ENCODE data around the gene PDZRN4.

Gene PDZRN4

DNA sequence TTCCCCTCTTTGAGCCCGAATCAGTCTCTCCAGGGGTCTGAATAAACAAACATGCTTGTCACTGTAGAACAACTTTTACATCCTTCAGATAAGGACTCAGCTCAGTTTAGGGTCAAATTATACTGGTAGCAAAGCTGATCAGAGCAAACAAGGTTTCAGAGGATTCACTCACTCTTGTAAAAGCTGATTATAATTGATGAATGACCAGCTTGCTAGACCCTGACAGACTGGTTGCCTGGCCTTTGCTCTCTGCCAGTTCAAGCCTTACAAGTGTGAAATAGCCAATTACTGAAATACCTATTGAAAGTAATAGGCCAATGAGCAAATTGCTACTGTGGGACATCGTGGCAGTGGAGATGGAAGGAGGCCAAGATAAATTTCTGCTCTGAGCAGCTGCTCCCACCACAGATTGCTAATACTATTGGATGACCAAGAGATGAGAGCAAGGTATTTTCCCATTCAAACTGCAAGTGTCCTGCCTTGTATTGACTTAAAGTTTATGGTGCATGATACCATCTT lies 177.6 kb downstream of the PDZRN4 start:
- DNase-seq = peak in 1 of 2 experiments; percentile 5

DNA sequence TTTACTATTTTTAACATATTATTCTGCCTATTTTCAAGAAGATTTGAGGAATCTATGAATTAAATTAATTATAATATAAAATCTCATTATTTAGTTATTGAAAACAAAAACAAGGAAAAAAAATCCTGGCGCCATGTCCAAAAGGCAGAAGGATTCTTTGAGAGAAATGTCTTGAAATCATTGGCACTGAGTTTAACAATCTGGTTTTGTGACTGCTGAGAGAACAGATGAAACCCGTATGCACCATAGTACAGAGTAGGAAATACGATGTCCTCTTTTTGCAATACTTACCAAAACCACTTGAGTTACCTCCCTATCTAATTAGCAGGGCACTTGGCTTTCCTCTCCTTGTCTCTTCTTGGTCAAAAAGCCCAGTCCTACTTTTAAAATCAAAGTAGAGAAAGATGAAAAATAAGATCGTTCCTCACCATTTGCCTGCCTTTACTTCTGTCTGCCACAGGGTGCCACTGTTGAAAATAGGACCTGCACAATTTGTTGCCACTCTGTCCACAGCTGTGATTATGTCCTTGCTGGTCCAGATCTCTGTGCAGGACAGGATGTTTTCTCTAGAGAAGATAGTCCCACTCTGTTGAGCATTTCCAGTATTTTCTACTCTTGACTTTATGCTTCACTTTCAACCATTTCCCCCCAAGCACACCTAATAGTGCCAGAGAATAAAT lies 179.7 kb downstream of the PDZRN4 start:
- DNase-seq = peak in 1 of 2 experiments; percentile 1

DNA sequence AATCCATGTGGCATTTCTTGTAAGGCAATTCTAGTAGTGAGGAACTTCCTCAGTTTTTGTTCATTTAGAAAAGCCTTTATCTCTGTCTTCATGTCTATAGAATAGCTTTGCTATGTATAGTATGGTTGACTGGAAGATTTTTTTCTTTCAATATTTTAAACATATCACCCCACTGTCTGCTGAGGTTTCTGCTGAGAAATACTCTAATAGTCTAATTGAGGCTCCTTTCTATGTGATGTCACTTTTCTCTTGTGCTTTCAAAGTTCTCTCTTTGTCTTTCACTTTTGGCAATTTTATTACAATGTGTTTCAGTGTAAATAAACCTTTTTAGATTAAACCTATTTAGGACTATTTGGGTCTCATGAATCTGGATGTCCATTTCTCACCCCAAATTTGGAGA lies 192.8 kb downstream of the PDZRN4 start:
- no peak for DNase-seq

DNA sequence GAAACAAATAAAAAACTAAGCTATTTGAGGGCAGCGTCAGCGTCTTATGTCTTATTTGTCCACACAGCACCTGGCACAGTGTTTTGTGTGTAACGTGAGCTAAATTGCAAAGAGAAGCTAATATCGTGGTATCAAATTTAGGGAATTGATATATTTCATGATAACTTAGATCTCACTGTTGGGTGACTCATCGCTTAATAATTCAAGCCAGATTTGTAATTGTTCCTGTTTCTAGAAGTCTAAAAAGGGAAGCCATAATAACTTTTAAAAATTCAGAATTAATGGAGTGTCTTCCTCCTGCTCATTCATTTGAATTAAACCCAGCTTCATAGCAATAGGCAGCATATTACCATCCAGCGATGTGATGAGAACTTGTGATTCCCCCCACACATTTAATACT lies 214.7 kb downstream of the PDZRN4 start:
- no peak for DNase-seq

DNA sequence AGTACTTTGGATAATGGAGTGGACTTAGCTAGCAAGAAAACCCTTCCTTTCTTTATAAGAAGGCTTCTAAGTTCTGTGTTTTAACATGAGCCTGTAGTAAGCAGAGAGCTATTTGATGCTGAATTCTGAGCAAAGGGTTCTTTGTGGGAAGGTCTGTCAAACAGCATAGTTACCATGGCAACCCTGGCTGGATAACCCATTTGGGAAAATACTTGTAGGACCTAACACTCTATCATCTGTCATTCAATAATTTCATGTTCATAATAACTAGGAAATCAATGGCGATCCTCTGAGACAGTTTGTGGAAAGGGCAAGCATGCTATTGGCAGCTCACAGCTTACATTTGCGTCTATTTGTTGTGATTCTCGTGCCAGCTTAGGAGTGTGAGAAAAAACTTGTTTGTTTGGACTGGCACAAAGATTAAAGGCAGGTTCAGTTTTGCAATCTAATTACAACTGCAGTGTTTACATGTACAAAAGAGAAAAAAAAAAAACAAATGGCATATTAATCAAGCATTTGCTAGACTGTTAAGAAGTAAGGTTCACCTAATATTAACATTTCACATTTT lies 219.2 kb downstream of the PDZRN4 start:
- DNase-seq = peak in 1 of 2 experiments; percentile 40

DNA sequence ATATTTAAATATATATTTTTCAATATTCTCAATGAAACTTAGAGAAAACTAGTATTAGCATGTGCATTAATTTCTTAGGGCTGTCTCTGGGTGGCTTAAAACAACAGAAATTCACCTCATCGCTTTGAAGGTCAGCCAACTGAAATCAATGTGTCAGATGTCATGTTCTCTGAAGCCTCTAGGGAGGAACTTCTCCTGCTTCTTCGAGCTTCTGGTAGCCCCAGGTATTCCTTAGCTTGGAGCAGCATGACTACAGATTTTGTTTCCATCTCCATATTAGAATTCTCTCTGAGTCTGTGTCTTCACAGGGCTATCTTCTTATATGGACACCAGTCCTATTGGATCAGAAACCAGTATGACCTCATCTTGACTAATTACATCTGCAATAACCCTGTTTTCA lies 221.5 kb downstream of the PDZRN4 start:
- DNase-seq = no peak

DNA sequence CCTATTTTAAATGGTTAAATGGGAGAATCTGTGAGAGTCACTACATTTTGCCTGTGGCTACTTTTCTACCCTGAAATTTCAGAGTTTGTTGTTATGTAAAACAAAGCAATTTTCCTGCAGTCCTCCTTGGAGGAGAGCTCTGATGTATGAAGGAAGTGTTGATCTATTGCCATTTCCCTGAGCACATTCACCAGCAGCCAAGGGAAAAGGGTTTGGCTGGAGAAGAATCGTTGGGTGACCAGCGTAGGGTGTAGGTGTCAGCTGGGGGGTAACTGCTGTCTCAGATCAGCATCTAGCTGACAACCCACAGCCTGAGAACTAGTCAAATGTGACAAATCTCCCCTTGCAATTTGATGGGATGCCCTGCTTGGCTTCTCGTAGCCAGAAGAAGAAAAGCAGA lies 230.5 kb downstream of the PDZRN4 start:
- DNase-seq = no peak

DNA sequence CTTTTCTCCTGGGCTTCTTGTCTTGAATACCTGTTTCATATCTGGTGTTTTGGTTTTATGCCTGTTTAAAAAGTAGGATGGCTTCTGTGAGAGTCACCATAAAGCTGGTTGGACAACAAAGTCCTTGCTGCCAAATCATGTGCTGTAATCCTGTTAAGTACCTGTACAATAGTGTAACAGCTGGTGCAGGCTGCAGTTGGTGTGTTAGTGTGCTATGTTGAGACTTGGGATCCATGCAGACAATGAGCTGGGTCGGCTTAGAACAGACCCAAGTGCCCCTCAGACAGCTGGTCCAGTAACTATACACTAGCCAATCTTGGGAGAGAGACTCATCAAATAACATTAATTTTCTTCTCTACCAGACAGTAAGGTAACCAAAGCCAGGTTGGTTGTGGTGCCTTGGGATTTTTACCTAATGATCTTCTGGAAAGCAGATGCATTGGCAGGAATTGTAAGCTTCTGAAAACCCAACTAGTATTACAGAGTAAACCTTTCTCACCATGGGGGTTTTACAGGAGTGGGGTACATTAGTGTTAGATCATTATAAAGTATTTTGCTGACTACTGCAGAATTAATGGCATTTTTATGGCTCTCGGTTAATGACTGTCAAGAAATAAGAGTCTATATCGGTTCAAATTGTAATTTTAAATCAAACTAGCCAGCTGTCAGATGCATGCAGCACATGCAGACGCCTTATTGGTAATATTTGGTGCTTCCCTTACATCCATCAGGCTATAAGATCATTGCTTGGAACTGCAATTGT lies 231.2 kb downstream of the PDZRN4 start:
- DNase-seq = peak in 1 of 2 experiments; percentile 27

DNA sequence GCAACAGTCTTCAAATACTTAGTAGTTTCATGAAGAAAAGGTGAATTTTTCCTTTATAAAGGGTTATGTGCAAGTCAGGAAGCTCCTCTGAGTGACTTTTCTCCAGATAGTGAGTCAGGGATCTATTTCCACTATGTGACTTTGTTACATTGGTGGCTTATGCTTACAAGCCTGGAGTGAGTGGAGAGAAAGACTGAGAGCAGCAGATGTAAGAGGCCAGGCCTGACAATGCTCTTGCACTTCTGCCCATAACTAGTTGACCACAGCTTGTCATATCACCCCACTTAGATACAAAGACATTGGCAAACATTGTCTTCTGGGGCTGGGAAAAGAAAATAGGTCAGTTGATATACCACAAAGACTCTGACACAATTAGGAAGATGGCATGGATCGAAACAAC lies 236.5 kb downstream of the PDZRN4 start:
- DNase-seq = no peak

DNA sequence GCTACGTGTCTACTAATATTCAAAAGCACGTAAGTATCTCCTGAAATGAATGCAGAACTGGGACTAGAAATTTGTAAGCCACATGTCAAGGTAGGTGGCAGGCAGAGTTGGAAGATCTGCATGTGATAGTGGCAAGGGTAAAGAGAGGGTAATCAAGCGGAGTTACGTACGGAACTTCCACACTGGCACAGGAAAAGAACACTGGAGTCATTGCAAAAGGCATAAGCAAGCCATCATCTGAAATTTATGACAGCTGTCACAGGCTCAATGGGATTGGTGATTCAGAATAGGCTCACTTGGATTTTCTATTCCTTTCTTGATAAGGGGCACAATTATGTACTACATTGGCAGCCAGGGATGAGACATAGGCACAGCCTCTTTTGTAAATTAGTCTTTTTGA lies 245.3 kb downstream of the PDZRN4 start:
- no peak for DNase-seq

DNA sequence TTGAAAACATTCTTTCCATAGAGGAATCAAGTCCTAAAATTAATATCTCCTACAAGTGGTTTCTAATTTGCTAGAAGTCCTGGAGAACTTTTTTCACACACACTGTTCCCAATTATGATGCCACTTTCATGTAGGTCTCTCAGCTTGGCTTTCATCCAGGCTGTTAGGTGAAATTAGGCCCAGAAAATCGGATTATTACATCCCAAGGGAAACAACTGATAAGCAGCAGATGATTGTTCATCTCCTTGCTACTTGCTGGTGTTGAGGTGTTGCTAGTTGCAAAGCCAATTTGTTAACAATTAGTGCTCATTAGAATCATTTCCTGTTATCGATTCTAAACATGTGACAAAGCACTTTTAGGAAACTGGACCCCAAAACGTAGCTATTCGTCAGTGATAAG lies 248.0 kb downstream of the PDZRN4 start:
- DNase-seq = no peak

DNA sequence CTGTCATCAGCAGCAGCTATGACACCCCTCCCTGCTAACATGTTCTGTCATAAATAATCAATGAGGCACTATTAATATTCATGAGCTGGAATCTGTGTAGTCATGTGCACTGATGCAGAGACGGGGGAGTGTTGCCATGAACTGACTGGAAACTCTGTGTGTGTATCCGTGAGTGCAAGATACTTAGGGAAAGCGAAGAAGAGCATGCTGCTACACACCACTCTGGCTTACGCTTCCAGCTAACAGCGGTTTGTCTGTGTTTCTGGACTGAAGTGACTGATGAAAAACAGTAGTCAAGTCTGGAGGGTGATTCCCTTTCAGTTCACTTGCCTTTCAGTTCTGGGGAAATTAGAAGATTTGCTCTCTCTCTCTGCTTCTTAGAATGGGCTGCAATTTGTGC lies 249.4 kb downstream of the PDZRN4 start:
- peak in 1 of 2 experiments; percentile 24 for DNase-seq

DNA sequence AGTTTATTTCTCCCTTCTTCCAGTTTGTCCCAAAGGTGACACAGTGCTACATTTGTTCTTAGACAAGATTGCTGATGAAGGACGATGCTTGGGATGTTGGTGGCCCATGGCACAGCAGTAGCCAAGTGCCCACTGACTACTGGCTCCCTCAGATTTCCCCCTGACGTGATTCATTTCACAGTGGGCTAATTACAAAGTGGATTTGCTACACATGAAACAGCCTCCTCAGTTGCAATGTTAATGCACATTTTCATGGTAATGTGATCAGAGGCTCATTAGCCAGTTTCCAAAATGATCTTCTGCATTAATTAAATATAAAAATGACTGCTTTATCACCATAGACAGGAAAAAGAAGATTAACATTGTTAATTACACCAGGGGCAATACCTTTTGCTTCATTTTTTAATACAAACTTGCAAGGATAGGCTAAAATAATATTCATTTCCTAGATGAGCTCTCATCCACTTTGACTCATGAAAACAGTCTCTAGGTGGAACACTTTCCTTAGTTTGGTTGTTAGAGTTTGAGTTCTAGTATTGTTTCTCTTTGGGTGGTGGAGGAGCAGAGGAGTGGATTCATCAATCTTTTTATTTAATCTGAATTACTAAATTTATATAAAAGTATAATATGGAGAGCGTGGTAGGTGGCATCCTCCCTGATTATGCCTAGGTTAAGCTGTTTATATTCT lies 250.9 kb downstream of the PDZRN4 start:
- no peak for DNase-seq

DNA sequence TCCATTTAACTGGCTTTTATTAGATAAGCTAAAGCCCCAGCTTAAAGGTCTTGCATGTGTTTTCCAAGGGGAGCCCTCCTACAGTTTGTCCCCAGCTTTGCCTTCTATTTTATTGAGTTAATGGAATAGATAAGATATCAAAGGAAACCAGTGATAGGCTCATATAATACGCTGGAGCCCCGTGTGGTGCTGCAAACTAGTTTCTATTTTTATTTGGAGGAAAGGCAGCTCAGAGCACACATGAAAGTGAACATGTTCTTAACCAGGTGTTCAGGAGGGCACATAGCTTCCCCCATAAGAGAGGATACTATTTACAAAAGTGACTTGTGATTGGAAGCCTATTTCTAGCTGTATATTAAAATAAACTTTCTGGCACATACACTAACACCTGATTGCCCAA lies 251.7 kb downstream of the PDZRN4 start:
- DNase-seq = no peak

DNA sequence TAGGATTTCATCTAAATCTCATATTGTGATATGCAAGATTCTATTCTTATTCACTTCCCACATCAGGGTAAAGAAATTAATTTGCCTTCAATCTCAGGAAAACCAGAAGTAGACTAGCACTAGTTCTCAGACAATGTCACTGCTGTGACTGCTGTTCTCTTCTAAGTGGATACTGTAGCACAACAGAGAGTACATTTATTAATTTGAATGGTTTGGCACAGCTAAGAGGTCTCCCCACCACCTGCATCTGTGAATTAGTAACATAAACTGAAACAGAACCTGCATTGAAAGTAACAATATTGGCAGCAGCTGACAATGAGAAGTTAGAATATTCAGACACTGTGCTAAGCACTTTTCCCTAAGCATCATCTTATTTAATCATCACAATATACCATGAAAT lies 253.1 kb downstream of the PDZRN4 start:
- DNase-seq = no peak

DNA sequence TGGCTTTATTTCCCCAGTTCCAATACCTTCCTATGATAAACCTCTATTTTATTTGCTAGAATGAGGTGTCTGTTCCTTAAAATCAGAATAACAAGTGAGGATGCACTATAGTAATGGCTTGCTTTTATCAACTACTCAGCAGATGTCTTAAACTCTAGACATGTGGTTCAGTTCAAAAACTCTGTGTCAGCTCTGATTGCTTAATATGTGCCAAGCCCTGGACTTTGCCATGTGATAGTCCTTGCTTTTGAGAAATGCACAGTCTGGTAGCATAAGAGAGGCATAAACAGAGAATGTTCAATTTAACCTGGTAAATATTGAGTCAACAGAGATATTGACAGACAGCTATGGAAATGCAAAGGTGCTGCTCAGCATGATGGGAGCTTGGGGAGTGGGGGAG lies 254.8 kb downstream of the PDZRN4 start:
- no peak for DNase-seq

DNA sequence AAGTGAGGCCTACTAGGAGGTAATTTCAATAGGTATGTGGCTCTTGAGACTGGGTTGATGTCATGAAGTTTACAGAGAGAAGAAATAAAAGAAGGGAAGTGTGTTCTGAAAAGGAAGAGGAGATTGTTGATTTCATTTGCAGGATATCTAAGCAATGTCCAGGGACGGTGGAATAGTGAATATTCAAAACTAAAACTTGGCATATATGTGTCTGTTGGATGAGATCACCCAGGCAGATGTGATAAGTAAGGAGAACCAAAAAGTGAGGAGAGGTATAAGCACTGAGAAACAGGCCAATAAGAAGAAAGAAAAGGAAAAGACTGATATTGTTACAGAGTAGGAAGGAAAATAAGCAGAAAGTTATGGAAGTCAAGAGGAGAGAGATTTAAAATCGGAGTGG lies 255.6 kb downstream of the PDZRN4 start:
- no peak for DNase-seq

DNA sequence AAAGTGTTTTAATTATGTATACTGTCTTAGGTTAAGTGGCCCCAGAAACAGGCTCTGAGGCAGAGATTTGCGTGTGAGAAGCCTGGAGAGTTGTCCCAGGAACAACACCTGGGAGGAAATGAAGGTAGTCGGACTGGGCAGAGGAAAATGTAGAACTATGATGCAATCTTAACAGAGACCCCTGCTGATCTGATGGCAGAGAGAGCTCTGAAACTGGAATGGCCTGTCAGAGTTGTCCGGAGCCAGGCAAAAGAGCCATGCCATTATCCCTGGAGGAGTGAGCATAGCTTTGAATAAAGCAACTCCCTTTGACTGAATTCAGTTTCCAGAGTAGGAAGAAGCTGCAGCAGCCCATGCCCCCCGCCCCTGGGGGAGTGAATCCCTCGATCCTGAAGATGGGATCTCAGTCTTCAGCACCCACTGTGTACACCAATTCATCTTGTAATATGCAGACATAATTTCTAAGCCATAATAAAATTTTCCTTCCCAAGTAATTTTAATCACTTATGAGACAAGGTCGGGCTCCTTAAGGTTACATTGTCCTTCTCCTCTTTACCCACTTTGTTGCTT lies 264.8 kb downstream of the PDZRN4 start:
- DNase-seq = no peak

DNA sequence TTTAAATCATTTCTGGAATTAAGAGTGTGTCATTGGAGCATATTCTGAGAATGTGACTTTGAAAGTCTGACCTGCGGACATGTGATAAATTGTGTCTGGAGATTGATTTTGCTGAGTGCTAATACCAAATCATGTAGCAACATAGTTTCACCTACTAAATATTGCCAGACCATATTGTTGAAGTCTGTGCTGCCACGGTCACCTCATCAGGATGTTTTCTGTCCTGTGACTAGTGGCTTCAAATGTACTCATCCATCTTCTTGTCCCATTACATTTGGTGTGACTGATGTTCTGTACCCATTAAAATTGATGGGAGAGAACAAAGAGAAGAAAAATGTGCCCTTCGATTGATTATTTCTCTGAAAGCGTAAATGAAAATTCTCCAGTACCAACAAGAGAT lies 265.3 kb downstream of the PDZRN4 start:
- no peak for DNase-seq

DNA sequence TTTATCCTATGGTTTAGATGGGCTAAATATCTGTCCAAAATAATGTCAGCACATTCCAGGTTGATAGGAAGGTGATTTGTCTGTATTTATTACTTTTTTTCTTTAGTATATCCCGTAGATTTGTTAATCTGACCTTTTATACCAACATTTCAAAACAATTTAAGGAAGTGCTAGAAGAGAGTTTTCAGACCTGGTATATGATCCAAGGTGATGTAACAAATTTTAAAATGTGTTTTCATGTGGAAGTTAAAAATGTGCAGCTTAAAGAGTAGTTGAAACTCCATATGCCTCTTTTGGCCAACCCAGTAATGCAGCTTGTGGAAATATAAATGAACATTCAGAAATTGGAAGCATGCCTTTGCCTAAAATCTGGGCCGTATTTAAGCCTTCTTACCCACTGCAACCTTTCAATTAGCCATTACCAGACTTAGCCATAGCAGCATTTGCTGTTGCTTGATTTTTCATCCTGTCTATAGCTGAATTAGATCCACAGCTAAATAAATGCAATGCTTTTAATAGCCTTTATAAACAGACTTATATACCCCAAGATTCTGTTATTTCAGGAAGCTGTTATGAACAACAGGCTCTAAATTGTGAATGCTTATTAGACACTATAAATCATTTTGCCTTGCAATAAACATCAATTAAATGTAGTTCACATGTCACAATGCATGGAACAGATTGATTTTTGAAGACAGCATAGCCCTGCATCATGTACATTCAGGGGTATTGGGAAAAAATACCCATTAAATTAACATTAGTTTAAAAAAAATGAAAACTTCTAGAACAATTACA lies 271.2 kb downstream of the PDZRN4 start:
- peak in 1 of 2 experiments; percentile 70 for DNase-seq

DNA sequence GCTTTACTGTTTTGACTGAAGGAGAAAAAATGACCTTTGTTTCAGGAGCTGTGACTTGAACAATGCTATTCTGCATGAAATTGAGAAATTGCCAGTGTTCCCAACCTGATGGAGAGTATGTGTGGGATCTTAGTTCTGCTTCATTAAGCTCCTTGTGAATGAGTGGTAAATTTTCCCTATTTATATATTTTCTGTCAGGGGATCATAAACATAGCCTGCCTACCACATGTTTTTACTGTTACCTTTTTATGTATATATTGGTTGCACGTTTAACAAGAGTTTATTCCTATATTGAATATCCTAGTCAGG lies 271.7 kb downstream of the PDZRN4 start:
- no peak for DNase-seq

DNA sequence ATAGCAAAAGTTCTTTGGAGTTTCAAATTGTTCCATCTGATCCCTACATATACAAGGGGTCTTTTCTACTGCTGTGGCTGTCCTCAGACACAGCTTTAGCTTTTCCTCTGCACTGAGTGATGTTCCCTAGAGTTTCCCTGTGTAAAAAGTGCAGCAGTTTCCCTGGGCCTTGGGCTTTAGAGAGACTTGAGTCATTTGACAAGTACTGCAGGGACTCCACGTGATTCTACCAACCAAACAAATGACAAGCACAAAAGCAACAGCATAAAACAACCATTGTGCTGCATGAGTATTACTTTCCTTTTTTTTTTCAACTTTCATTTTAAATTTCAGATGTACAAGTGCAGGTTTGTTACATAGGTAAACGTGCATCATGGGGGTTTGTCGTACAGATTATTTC lies 272.8 kb downstream of the PDZRN4 start:
- no peak for DNase-seq
